H9 (cell line): ENCODE data around the gene LRRC61. TPM values are rescaled to one million over a fixed set of nuclear protein-coding genes. Genes with fewer than 3 reads are reported as not detected.
A peak's percentile ranks its signal among the peaks of the same experiment; 100 is the strongest.

Experiments
- DNase-seq: peaks from one replicate; pipeline ENCODE4 v3.0.0-alpha.2; 2017
- H2AFZ ChIP-seq: one replicate; pipeline ENCODE4 v1.6.1; 2013; ENCODE audit warnings: mild to moderate bottlenecking, low read length, control low read depth, moderate library complexity
- H2AK5ac ChIP-seq: 2 replicates; pipeline ENCODE4 v1.6.1; 2013; ENCODE audit warnings: low read length, control low read depth, mixed read lengths; ENCODE audit not compliant: insufficient read length
- H2BK120ac ChIP-seq: one replicate; pipeline ENCODE4 v1.6.1; 2013; ENCODE audit warnings: low read depth, mild to moderate bottlenecking, low read length, control low read depth, inconsistent platforms; ENCODE audit not compliant: poor library complexity, severe bottlenecking
- H2BK12ac ChIP-seq: 2 replicates; pipeline ENCODE4 v1.6.1; 2013; ENCODE audit warnings: low read length, control low read depth, mixed read lengths, low read depth; ENCODE audit not compliant: insufficient read length
- H2BK15ac ChIP-seq: 2 replicates; pipeline ENCODE4 v1.6.1; 2013; ENCODE audit warnings: low read depth, low read length, control low read depth
- H2BK20ac ChIP-seq: one replicate; pipeline ENCODE4 v1.6.1; 2013; ENCODE audit warnings: low read depth, mild to moderate bottlenecking, low read length, control low read depth, inconsistent platforms; ENCODE audit not compliant: poor library complexity, severe bottlenecking
- H2BK5ac ChIP-seq: 2 replicates; pipeline ENCODE4 v1.6.1; 2013; ENCODE audit warnings: low read length, control low read depth, mixed read lengths; ENCODE audit not compliant: insufficient read length
- H3K14ac ChIP-seq: 2 replicates; pipeline ENCODE4 v1.6.1; 2013; ENCODE audit warnings: low read length, control low read depth; ENCODE audit not compliant: insufficient read depth
- H3K18ac ChIP-seq: 2 replicates; pipeline ENCODE4 v1.6.1; 2013; ENCODE audit warnings: low read depth, mild to moderate bottlenecking, mixed read lengths, low read length, control low read depth; ENCODE audit not compliant: insufficient read length
- H3K23ac ChIP-seq: 2 replicates; pipeline ENCODE4 v1.6.1; 2013; ENCODE audit warnings: low read length, control low read depth, mixed read lengths, low read depth; ENCODE audit not compliant: insufficient read length
- H3K23me2 ChIP-seq: 2 replicates; pipeline ENCODE4 v1.6.1; 2013; ENCODE audit warnings: low read depth, mild to moderate bottlenecking, mixed read lengths, low read length, control low read depth; ENCODE audit not compliant: insufficient read length, poor library complexity, severe bottlenecking
- H3K27ac ChIP-seq: 2 replicates; pipeline ENCODE4 v1.5.1; 2013; ENCODE audit warnings: low read length, control low read depth, mixed read lengths, low read depth; ENCODE audit not compliant: insufficient read length
- H3K27me3 ChIP-seq: 2 replicates; pipeline ENCODE4 v1.6.1; 2013; ENCODE audit warnings: low read length, control low read depth, inconsistent platforms; ENCODE audit not compliant: insufficient read depth
- H3K4ac ChIP-seq: 2 replicates; pipeline ENCODE4 v1.6.1; 2013; ENCODE audit warnings: low read depth, mild to moderate bottlenecking, control low read depth, inconsistent platforms, low read length, moderate library complexity
- H3K4me1 ChIP-seq: 2 replicates; pipeline ENCODE4 v1.6.1; 2013; ENCODE audit warnings: low read length, control low read depth, inconsistent platforms; ENCODE audit not compliant: insufficient read depth
- H3K4me2 ChIP-seq: 2 replicates; pipeline ENCODE4 v1.6.1; 2013; ENCODE audit warnings: low read length, control low read depth, mixed read lengths; ENCODE audit not compliant: insufficient read length, insufficient read depth
- H3K56ac ChIP-seq: 2 replicates; pipeline ENCODE4 v1.6.1; 2013; ENCODE audit warnings: low read depth, mild to moderate bottlenecking, mixed read lengths, low read length, control low read depth; ENCODE audit not compliant: insufficient read length
- H3K79me1 ChIP-seq: 2 replicates; pipeline ENCODE4 v1.6.1; 2013; ENCODE audit warnings: low read depth, mild to moderate bottlenecking, moderate library complexity, low read length, control low read depth, inconsistent platforms; ENCODE audit not compliant: insufficient read depth, poor library complexity, severe bottlenecking
- H3K79me2 ChIP-seq: 2 replicates; pipeline ENCODE4 v1.6.1; 2013; ENCODE audit warnings: low read length, control low read depth, inconsistent platforms; ENCODE audit not compliant: insufficient read depth
- H3K9ac ChIP-seq: 2 replicates; pipeline ENCODE4 v1.6.1; 2013; ENCODE audit warnings: low read length, control low read depth, mixed read lengths; ENCODE audit not compliant: insufficient read length; ENCODE audit errors: extremely low read depth
- H3K9me3 ChIP-seq: one replicate; pipeline ENCODE4 v1.6.1; 2013; ENCODE audit warnings: low read depth, low read length, inconsistent platforms; ENCODE audit not compliant: control insufficient read depth
- H3T11ph ChIP-seq: one replicate; pipeline ENCODE4 v1.6.1; 2013; ENCODE audit warnings: mild to moderate bottlenecking, low read length, control low read depth, inconsistent platforms
- H4K20me1 ChIP-seq: one replicate; pipeline ENCODE4 v1.6.1; 2013; ENCODE audit not compliant: control insufficient read depth, insufficient read length, insufficient read depth
- H4K5ac ChIP-seq: 2 replicates; pipeline ENCODE4 v1.6.1; 2013; ENCODE audit warnings: low read depth, mild to moderate bottlenecking, mixed read lengths, low read length, control low read depth; ENCODE audit not compliant: insufficient read length
- H4K8ac ChIP-seq: replicated peaks from 2 replicates; pipeline ENCODE4 v1.6.1; 2013; ENCODE audit warnings: low read length, control low read depth, mixed read lengths, low read depth; ENCODE audit not compliant: insufficient read length
- H4K91ac ChIP-seq: 2 replicates; pipeline ENCODE4 v1.6.1; 2013; ENCODE audit warnings: low read depth, mild to moderate bottlenecking, moderate library complexity, mixed read lengths, low read length, control low read depth; ENCODE audit not compliant: insufficient read length
- H3K27ac Mint-ChIP-seq, 3 experiments: 2 replicates in 2 of 3; 3 replicates in 1 of 3; pipeline ENCODE4 v1.8.0; 2020 to 2021; ENCODE audit warnings: mixed read lengths in 3 of 3, mild to moderate bottlenecking in 1 of 3, moderate library complexity in 1 of 3
- H3K27me3 Mint-ChIP-seq: 2 replicates; pipeline ENCODE4 v1.8.0; 2021; ENCODE audit warnings: low read depth, mild to moderate bottlenecking, moderate library complexity, mixed read lengths
- H3K36me3 Mint-ChIP-seq, 3 experiments: 2 replicates in 2 of 3; 3 replicates in 1 of 3; pipeline ENCODE4 v1.8.0; 2020 to 2021; ENCODE audit warnings: low read depth in 3 of 3, mixed read lengths in 3 of 3; ENCODE audit not compliant: insufficient read depth in 1 of 3
- H3K4me1 Mint-ChIP-seq, 2 experiments: 2 replicates each; pipeline ENCODE4 v1.8.0; 2020; ENCODE audit warnings: mixed read lengths in 2 of 2
- H3K4me3 Mint-ChIP-seq, 2 experiments: 2 replicates in 1 of 2; 3 replicates in 1 of 2; pipeline ENCODE4 v1.8.0; 2020 to 2021; ENCODE audit warnings: mild to moderate bottlenecking in 2 of 2, mixed read lengths in 2 of 2, moderate library complexity in 1 of 2
- H3K9me3 Mint-ChIP-seq, 2 experiments: 2 replicates in 1 of 2; 3 replicates in 1 of 2; pipeline ENCODE4 v1.8.0; 2020; ENCODE audit warnings: mild to moderate bottlenecking in 2 of 2, mixed read lengths in 2 of 2, moderate library complexity in 1 of 2
- CTCF ChIP-seq: fragments of 200-600 bp; sonication (generic); conservative IDR thresholded peaks from 3 replicates; pipeline ENCODE4 v1.8.0; 2021; ENCODE audit warnings: antibody characterized with exemption, mild to moderate bottlenecking
- WGBS: extraction: QIAGEN DNeasy Blood & Tissue Kit; methylation state at CpG from one replicate; pipeline ENCODE4 v1.1.7; 2013; ENCODE audit warnings: missing lambda C conversion rate, low lambda C conversion rate, mixed read lengths; ENCODE audit not compliant: insufficient read length; ENCODE audit errors: extremely low coverage; 5-methylcytosine and 5-hydroxymethylcytosine counted together
- total RNA-seq: library from RNA; stranded (reverse); gene quantifications from 2 replicates; pipeline ENCODE4 v1.2.1, GENCODE V29; 2021

LRRC61 gene
- total RNA-seq, 1 experiment from 2014 or later = 24.4 TPM

DNA sequence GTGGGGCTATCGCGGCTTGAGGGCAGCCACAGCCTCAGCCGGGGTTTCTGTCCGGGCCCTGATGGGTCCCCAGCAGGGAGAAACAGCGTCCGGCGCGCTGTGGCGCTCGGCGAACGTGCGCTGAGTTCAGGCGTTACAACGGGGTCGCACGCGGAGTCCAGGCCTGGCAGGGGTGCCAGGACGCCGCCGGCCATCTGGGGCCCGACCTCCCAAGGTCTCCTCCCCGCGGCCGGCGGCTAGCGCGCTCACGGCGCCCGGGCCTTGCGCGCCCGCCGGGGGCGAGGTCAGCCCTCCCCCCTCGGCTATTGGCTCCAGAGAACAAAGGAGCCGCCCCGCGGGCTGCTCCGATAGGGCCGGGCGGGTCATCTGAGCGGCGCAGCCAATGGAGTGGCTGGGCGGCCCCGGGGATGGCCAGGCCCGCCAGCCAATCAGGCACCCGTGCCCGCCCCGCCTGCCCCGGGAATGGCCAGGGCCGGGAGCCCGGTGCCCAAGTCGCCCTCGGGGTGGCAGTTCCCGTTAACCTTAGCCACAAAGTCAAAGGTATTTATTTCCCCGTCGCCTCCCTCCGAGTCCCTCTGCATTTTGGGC is 55.8 kb downstream of the LRRC61 start, which contains the start of gene ZNF775:
ZNF775 (plus strand) TSS at position 478 of the 588 bp plus-strand sequence. CDS start 9,141 bp downstream, outside the sequence.
- DNase-seq = peak; percentile 97
- peak within 1 kb of the TSS; percentile 93 to 97 (median 95) for H3K27ac Mint-ChIP-seq
- Histone ChIP-seq H3K23ac (no peak within 1 kb of the TSS), H2BK5ac (no peak within 1 kb of the TSS), H3K4ac (no peak within 1 kb of the TSS; the same call in 1 of the 2 replicates), H2BK15ac (no peak within 1 kb of the TSS), H3K27ac (no peak within 1 kb of the TSS), H3K23me2 (peaks cover 11% of the 10 kb centered on the region), H2BK20ac (no peak within 1 kb of the TSS), H3K14ac (peak within 1 kb of the TSS; percentile 2; the same call in 1 of the 2 replicates), H4K91ac (no peak within 1 kb of the TSS), H3K79me2 (peaks cover 9% of the 10 kb centered on the region; the same call in 1 of the 2 replicates), H3K9me3 (no peaks in the 10 kb centered on the region), H3K27me3 (no peaks in the 10 kb centered on the region), H2BK120ac (no peak within 1 kb of the TSS), H3T11ph (no peak within 1 kb of the TSS), H4K5ac (no peak within 1 kb of the TSS), H3K56ac (no peak within 1 kb of the TSS), H3K18ac (peak within 1 kb of the TSS; percentile 8), H2AFZ (no peak within 1 kb of the TSS), H3K4me2 (peak within 1 kb of the TSS; percentile 83), H2AK5ac (no peak within 1 kb of the TSS), H3K4me1 (peaks cover 20% of the 10 kb centered on the region), H3K79me1 (no peaks in the 10 kb centered on the region), H3K9ac (peak within 1 kb of the TSS; percentile 48), H4K8ac (no peak within 1 kb of the TSS), H4K20me1 (no peaks in the 10 kb centered on the region), H2BK12ac (no peak within 1 kb of the TSS)
- peaks cover 73 to 78% of the 10 kb centered on the region in 2 experiments for H3K4me1 Mint-ChIP-seq
- H3K27me3 Mint-ChIP-seq = no peaks in the 10 kb centered on the region
- peaks cover 14 to 16% (median 15%) of the 10 kb centered on the region in 3 experiments; a peak in 6 of 7 replicates for H3K36me3 Mint-ChIP-seq
- no CpG with 5 or more reads among the region's 60 CpGs for WGBS
- H3K9me3 Mint-ChIP-seq = no peaks in the 10 kb centered on the region
- TF ChIP-seq CTCF = no peak
- peak within 1 kb of the TSS; percentile 87 to 95 for H3K4me3 Mint-ChIP-seq
